Measurements from ENCODE around the gene HCK.

Gene HCK

GRCh38 chr20:32111156-32111686 is 59.2 kb downstream of the HCK start:
- POLR2A ChIA-PET (ENCODE audit: low non-redundant PET), result no interaction called here
- no peak for TF ChIP-seq CTCF (conservative IDR thresholded peaks at IDR 0.05; ENCODE audit: low read depth)
- CTCF ChIA-PET, result no interaction called here
- no peak for DNase-seq (ENCODE audit: low spot score)
- no peak overlapping the region for H3K27ac ChIP-seq

GRCh38 chr20:32111753-32112152 is 59.7 kb downstream of the HCK start:
- no peak for TF ChIP-seq CTCF (conservative IDR thresholded peaks at IDR 0.05; ENCODE audit: low read depth)
- ChIA-PET CTCF (interaction anchor here (0.7 kb wide), 1 partner anchor 94 kb away, joined by 3 read pairs; no protein-coding TSS in a partner anchor), POLR2A (ENCODE audit: low non-redundant PET) (no interaction called here)
- no peak overlapping the region for H3K27ac ChIP-seq
- DNase-seq (ENCODE audit: low spot score), result no peak

GRCh38 chr20:32112841-32113240 is 60.8 kb downstream of the HCK start:
- no peak overlapping the region for H3K27ac ChIP-seq
- CTCF ChIA-PET, result interaction anchor here (0.8 kb wide), 1 partner anchor 290 kb away, joined by 4 read pairs; no protein-coding TSS in a partner anchor
- POLR2A ChIA-PET (ENCODE audit: low non-redundant PET), result no interaction called here
- DNase-seq (ENCODE audit: low spot score), result peak; percentile 50
- TF ChIP-seq CTCF (conservative IDR thresholded peaks at IDR 0.05; ENCODE audit: low read depth), result no peak

- POLR2A ChIA-PET (ENCODE audit: low non-redundant PET), result no interaction called here
- no peak for TF ChIP-seq CTCF (conservative IDR thresholded peaks at IDR 0.05; ENCODE audit: low read depth)
- CTCF ChIA-PET, result interaction anchor here (0.8 kb wide), 1 partner anchor 291 kb away, joined by 4 read pairs; no protein-coding TSS in a partner anchor
- DNase-seq (ENCODE audit: low spot score), result no peak
- H3K27ac ChIP-seq, result no peak overlapping the region
These were observed 61.7 kb downstream of the HCK start for GRCh38 chr20:32113591-32114260.

GRCh38 chr20:32114305-32114960 is 62.4 kb downstream of the HCK start:
- TF ChIP-seq CTCF (conservative IDR thresholded peaks at IDR 0.05; ENCODE audit: low read depth), result no peak
- ChIA-PET CTCF (no interaction called here), POLR2A (ENCODE audit: low non-redundant PET) (no interaction called here)
- DNase-seq (ENCODE audit: low spot score), result no peak
- H3K27ac ChIP-seq, result peak overlapping the region; percentile 30

GRCh38 chr20:32115211-32115767 is 63.2 kb downstream of the HCK start:
- no peak for TF ChIP-seq CTCF (conservative IDR thresholded peaks at IDR 0.05; ENCODE audit: low read depth)
- CTCF ChIA-PET, result no interaction called here
- no peak overlapping the region for H3K27ac ChIP-seq
- POLR2A ChIA-PET (ENCODE audit: low non-redundant PET), result no interaction called here
- no peak for DNase-seq (ENCODE audit: low spot score)

Data from RWPE1 (cell line).